ENCODE data around the gene FSTL1.

FSTL1 gene

GRCh38 chr3:120448756-120449155, 2.0 kb downstream of the FSTL1 start:
- Histone ChIP-seq H3K27me3 (ENCODE audit: control insufficient read depth, insufficient read depth, low read length) (peaks cover 10% of the 10 kb centered on the region), H3K9ac (ENCODE audit: low read length) (no peak overlapping the region), H3K4me3 (ENCODE audit: low read length) (peak overlapping the region; percentile 87), H3K36me3 (ENCODE audit: control insufficient read depth, low read depth, low read length) (no peaks in the 10 kb centered on the region), H3K4me1 (ENCODE audit: control insufficient read depth, low read depth, low read length) (peaks cover 25% of the 10 kb centered on the region), H3K9me3 (ENCODE audit: control insufficient read depth, low read depth, low read length) (peaks cover under 1% of the 10 kb centered on the region), H3K27ac (ENCODE audit: low read length) (no peak overlapping the region)

GRCh38 chr3:120446891-120447668, 3.7 kb downstream of the FSTL1 start:
- Histone ChIP-seq H3K9ac (ENCODE audit: low read length) (no peak overlapping the region), H3K27ac (ENCODE audit: low read length) (no peak overlapping the region), H3K9me3 (ENCODE audit: control insufficient read depth, low read depth, low read length) (no peaks in the 10 kb centered on the region), H3K4me1 (ENCODE audit: control insufficient read depth, low read depth, low read length) (peaks cover 26% of the 10 kb centered on the region), H3K27me3 (ENCODE audit: control insufficient read depth, insufficient read depth, low read length) (peaks cover 5% of the 10 kb centered on the region), H3K4me3 (ENCODE audit: low read length) (no peak overlapping the region), H3K36me3 (ENCODE audit: control insufficient read depth, low read depth, low read length) (no peaks in the 10 kb centered on the region)

- Histone ChIP-seq H3K36me3 (ENCODE audit: control insufficient read depth, low read depth, low read length) (peaks cover 10% of the 10 kb centered on the region), H3K9me3 (ENCODE audit: control insufficient read depth, low read depth, low read length) (no peaks in the 10 kb centered on the region), H3K4me1 (ENCODE audit: control insufficient read depth, low read depth, low read length) (peaks cover 23% of the 10 kb centered on the region), H3K4me3 (ENCODE audit: low read length) (no peak overlapping the region), H3K27me3 (ENCODE audit: control insufficient read depth, insufficient read depth, low read length) (no peaks in the 10 kb centered on the region), H3K9ac (ENCODE audit: low read length) (no peak overlapping the region), H3K27ac (ENCODE audit: low read length) (no peak overlapping the region)
These were observed 5.1 kb downstream of the FSTL1 start for GRCh38 chr3:120445654-120446053.

DNA sequence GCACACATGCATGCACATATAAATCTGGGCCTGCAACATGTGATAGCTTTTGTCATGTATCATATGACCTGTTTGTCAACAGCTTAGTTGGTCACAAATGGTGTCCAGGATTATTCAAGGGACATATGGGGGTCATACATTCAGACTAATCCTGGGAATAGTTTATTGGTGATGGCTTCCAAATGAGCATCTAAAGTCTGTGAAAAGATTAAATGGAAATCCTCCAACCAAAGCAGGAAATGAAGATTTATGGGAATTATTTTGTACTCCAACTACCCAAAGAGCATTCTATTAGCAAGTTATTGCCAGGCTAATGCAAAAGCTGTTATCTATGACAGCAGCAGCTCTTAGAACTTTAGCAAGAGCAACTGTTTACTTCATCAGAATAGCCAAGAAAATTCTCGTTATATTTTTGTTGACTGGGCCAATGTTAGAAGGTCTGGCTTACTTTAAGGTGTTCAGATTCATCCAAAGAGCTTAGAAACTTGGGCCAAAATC, 7.1 kb downstream of the FSTL1 start:
- no peaks in the 10 kb centered on the region for H3K9me3 ChIP-seq (ENCODE audit: control insufficient read depth, low read depth, low read length)
- H3K36me3 ChIP-seq (ENCODE audit: control insufficient read depth, low read depth, low read length): peaks cover 24% of the 10 kb centered on the region
- H3K27me3 ChIP-seq (ENCODE audit: control insufficient read depth, insufficient read depth, low read length): no peaks in the 10 kb centered on the region
- no peak overlapping the region for H3K9ac ChIP-seq (ENCODE audit: low read length)
- no peak overlapping the region for H3K4me3 ChIP-seq (ENCODE audit: low read length)
- H3K4me1 ChIP-seq (ENCODE audit: control insufficient read depth, low read depth, low read length): peaks cover 12% of the 10 kb centered on the region
- no peak overlapping the region for H3K27ac ChIP-seq (ENCODE audit: low read length)

- H3K9me3 ChIP-seq (ENCODE audit: control insufficient read depth, low read depth, low read length): no peaks in the 10 kb centered on the region
- H3K9ac ChIP-seq (ENCODE audit: low read length): no peak overlapping the region
- no peaks in the 10 kb centered on the region for H3K27me3 ChIP-seq (ENCODE audit: control insufficient read depth, insufficient read depth, low read length)
- H3K27ac ChIP-seq (ENCODE audit: low read length): no peak overlapping the region
- H3K4me1 ChIP-seq (ENCODE audit: control insufficient read depth, low read depth, low read length): peaks cover 5% of the 10 kb centered on the region
- H3K36me3 ChIP-seq (ENCODE audit: control insufficient read depth, low read depth, low read length): peaks cover 30% of the 10 kb centered on the region
- no peak overlapping the region for H3K4me3 ChIP-seq (ENCODE audit: low read length)
These were observed 7.7 kb downstream of the FSTL1 start for GRCh38 chr3:120442975-120443517.

DNA sequence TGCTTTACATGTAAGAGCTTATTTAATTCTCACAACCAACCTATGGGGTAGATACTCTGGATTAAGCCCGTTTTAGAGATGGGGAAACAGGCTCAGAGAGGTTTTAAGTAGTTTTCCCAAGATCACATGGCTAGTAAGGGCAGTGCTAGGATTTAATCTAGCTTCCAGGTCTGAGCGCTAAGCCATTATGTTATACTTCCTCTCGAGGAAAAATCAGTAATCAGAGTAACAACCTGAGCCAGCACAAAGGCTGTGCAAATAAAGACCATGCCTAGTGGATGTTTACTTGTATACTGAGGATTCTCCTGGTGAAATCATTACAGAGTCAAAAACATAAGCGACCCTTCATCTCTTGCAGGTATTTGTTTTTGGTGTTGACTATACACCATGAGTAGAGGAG, 9.0 kb downstream of the FSTL1 start:
- no peak overlapping the region for H3K27ac ChIP-seq (ENCODE audit: low read length)
- H3K9me3 ChIP-seq (ENCODE audit: control insufficient read depth, low read depth, low read length): no peaks in the 10 kb centered on the region
- no peak overlapping the region for H3K9ac ChIP-seq (ENCODE audit: low read length)
- H3K27me3 ChIP-seq (ENCODE audit: control insufficient read depth, insufficient read depth, low read length): no peaks in the 10 kb centered on the region
- H3K36me3 ChIP-seq (ENCODE audit: control insufficient read depth, low read depth, low read length): peaks cover 30% of the 10 kb centered on the region
- H3K4me1 ChIP-seq (ENCODE audit: control insufficient read depth, low read depth, low read length): peaks cover 8% of the 10 kb centered on the region
- H3K4me3 ChIP-seq (ENCODE audit: low read length): no peak overlapping the region

GRCh38 chr3:120440762-120441161, 10.0 kb downstream of the FSTL1 start:
- no peak overlapping the region for H3K4me3 ChIP-seq (ENCODE audit: low read length)
- H3K27ac ChIP-seq (ENCODE audit: low read length): no peak overlapping the region
- peaks cover 30% of the 10 kb centered on the region for H3K36me3 ChIP-seq (ENCODE audit: control insufficient read depth, low read depth, low read length)
- peaks cover 19% of the 10 kb centered on the region for H3K4me1 ChIP-seq (ENCODE audit: control insufficient read depth, low read depth, low read length)
- H3K9ac ChIP-seq (ENCODE audit: low read length): no peak overlapping the region
- no peaks in the 10 kb centered on the region for H3K27me3 ChIP-seq (ENCODE audit: control insufficient read depth, insufficient read depth, low read length)
- H3K9me3 ChIP-seq (ENCODE audit: control insufficient read depth, low read depth, low read length): no peaks in the 10 kb centered on the region

- Histone ChIP-seq H3K36me3 (ENCODE audit: control insufficient read depth, low read depth, low read length) (peaks cover 30% of the 10 kb centered on the region), H3K27me3 (ENCODE audit: control insufficient read depth, insufficient read depth, low read length) (no peaks in the 10 kb centered on the region), H3K4me3 (ENCODE audit: low read length) (no peak overlapping the region), H3K27ac (ENCODE audit: low read length) (no peak overlapping the region), H3K9me3 (ENCODE audit: control insufficient read depth, low read depth, low read length) (no peaks in the 10 kb centered on the region), H3K9ac (ENCODE audit: low read length) (no peak overlapping the region), H3K4me1 (ENCODE audit: control insufficient read depth, low read depth, low read length) (peaks cover 19% of the 10 kb centered on the region)
These were observed 10.6 kb downstream of the FSTL1 start for GRCh38 chr3:120440001-120440703.

- no peak overlapping the region for H3K4me3 ChIP-seq (ENCODE audit: low read length)
- H3K27ac ChIP-seq (ENCODE audit: low read length): no peak overlapping the region
- peaks cover 34% of the 10 kb centered on the region for H3K36me3 ChIP-seq (ENCODE audit: control insufficient read depth, low read depth, low read length)
- no peaks in the 10 kb centered on the region for H3K27me3 ChIP-seq (ENCODE audit: control insufficient read depth, insufficient read depth, low read length)
- H3K4me1 ChIP-seq (ENCODE audit: control insufficient read depth, low read depth, low read length): peaks cover 19% of the 10 kb centered on the region
- no peaks in the 10 kb centered on the region for H3K9me3 ChIP-seq (ENCODE audit: control insufficient read depth, low read depth, low read length)
- H3K9ac ChIP-seq (ENCODE audit: low read length): no peak overlapping the region
These were observed 12.0 kb downstream of the FSTL1 start for GRCh38 chr3:120438665-120439370.

DNA sequence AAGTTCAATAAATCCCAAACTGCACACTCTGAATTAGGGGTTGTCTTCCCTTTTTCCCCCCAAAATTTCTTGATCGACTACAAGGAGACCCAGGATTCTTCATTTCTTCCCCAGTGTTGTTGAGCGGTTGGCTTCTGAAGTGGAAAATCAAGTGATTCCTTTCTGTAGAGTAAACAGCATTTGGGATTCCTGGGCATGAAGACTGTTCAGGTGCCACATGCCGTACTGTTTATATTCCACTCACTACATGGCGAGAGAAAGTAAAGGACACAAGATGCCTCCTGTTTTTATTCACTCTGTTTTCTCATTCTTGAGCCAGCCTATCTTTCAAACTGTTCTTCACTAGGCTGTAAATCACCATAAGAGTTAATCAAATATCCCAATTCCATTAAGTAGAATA, 12.6 kb downstream of the FSTL1 start:
- Histone ChIP-seq H3K27ac (ENCODE audit: low read length) (no peak overlapping the region), H3K27me3 (ENCODE audit: control insufficient read depth, insufficient read depth, low read length) (no peaks in the 10 kb centered on the region), H3K4me1 (ENCODE audit: control insufficient read depth, low read depth, low read length) (peaks cover 17% of the 10 kb centered on the region), H3K9me3 (ENCODE audit: control insufficient read depth, low read depth, low read length) (no peaks in the 10 kb centered on the region), H3K9ac (ENCODE audit: low read length) (no peak overlapping the region), H3K4me3 (ENCODE audit: low read length) (no peak overlapping the region), H3K36me3 (ENCODE audit: control insufficient read depth, low read depth, low read length) (peaks cover 37% of the 10 kb centered on the region)

GRCh38 chr3:120437559-120437958, 13.2 kb downstream of the FSTL1 start:
- Histone ChIP-seq H3K9ac (ENCODE audit: low read length) (no peak overlapping the region), H3K27me3 (ENCODE audit: control insufficient read depth, insufficient read depth, low read length) (no peaks in the 10 kb centered on the region), H3K27ac (ENCODE audit: low read length) (no peak overlapping the region), H3K4me3 (ENCODE audit: low read length) (no peak overlapping the region), H3K36me3 (ENCODE audit: control insufficient read depth, low read depth, low read length) (peaks cover 37% of the 10 kb centered on the region), H3K9me3 (ENCODE audit: control insufficient read depth, low read depth, low read length) (no peaks in the 10 kb centered on the region), H3K4me1 (ENCODE audit: control insufficient read depth, low read depth, low read length) (peaks cover 22% of the 10 kb centered on the region)
